ENCODE measurements around the gene DVL1. TPM values are rescaled to one million over a fixed set of nuclear protein-coding genes. Genes with fewer than 3 reads are reported as not detected.
A peak's percentile ranks its signal among the peaks of the same experiment; 100 is the strongest.
"Not testable (repeated sequence)": the region's sequence is repeated elsewhere in the genome, so short reads cannot be mapped to it uniquely, and the experiment has no call there.

DVL1 gene
- total RNA-seq, 6 donors from 2014 or later, result 71.8 to 205 (median 90.6) TPM

DNA sequence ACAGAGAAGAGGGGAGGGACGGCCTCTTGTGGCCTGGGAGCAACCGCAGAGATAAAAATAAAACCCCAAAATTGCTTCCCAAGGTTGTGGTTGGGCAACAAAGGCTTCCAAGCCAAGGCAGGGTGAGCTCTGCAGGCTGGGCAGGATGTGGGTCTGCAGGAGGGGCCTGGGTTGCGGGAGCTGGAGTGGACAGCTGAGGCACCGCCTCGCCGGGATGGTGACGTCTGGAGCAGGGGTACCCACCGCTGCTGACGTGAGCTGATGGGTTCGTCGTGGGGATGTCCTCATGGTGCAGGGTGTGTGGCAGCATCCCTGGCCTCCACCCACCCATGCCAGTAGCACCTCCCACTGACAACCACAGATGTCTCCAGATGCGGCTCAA lies 22.1 kb upstream of the DVL1 start:
- 59 to 68% methylated on average over 4 to 5 of the region's 12 CpGs for WGBS, 2 donors
- ATAC-seq (ENCODE audit: low FRiP score in 2 of 2) (no peak), DNase-seq (peak in 1 of 2 donors; percentile 57)
- Histone ChIP-seq H3K36me3 (peaks cover 0 to 15% (median 9%) of the 10 kb centered on the region in 4 donors), H3K9me3 (no peaks in the 10 kb centered on the region), H3K4me3 (no peak overlapping the region), H3K27me3 (no peaks in the 10 kb centered on the region), H3K27ac (peak overlapping the region in 2 of 4 donors; percentile 3 to 21), H3K4me1 (peaks cover 28 to 43% (median 35%) of the 10 kb centered on the region in 4 donors)
- TF ChIP-seq POLR2AphosphoS5 (IDR thresholded peaks at IDR 0.05) (no peak), POLR2A (IDR thresholded peaks at IDR 0.05) (no peak), EP300 (IDR thresholded peaks at IDR 0.05) (no peak)
- TF ChIP-seq, protein P1, sequence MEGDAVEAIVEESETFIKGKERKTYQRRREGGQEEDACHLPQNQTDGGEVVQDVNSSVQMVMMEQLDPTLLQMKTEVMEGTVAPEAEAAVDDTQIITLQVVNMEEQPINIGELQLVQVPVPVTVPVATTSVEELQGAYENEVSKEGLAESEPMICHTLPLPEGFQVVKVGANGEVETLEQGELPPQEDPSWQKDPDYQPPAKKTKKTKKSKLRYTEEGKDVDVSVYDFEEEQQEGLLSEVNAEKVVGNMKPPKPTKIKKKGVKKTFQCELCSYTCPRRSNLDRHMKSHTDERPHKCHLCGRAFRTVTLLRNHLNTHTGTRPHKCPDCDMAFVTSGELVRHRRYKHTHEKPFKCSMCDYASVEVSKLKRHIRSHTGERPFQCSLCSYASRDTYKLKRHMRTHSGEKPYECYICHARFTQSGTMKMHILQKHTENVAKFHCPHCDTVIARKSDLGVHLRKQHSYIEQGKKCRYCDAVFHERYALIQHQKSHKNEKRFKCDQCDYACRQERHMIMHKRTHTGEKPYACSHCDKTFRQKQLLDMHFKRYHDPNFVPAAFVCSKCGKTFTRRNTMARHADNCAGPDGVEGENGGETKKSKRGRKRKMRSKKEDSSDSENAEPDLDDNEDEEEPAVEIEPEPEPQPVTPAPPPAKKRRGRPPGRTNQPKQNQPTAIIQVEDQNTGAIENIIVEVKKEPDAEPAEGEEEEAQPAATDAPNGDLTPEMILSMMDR (IDR thresholded peaks at IDR 0.05), result no peak

DNA sequence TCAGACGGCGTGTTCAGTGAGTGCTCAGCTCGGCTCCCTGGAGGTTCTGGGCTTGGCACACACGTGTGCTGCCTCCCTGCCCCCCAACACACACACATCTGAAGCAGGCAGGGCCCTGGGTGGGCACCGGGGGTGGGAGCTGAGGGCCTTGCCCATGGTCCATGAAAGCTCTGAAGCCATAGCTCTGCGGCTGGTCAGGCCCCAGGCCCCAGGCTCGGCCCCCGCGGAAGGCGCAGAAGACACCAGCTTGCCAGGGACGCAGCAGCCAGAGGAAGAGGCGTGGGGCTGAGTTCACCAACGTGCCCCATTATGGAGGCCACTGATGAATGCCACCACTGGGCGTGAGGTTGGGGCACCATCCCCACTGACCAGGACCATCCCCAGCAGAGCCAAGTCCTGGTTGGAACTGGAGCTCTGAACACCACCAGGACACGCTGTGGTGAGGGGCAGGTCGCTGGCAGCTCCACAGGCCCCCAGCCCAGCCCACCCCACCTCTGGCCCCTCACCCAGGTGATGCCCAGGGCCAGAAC lies 21.6 kb upstream of the DVL1 start:
- H3K9me3 ChIP-seq, result no peaks in the 10 kb centered on the region
- peak in 1 of 2 donors; percentile 76 for DNase-seq
- peaks cover 0 to 15% (median 9%) of the 10 kb centered on the region in 4 donors for H3K36me3 ChIP-seq
- H3K4me3 ChIP-seq, result no peak overlapping the region
- peaks cover 25 to 38% (median 31%) of the 10 kb centered on the region in 4 donors for H3K4me1 ChIP-seq
- H3K27me3 ChIP-seq, result no peaks in the 10 kb centered on the region
- no peak overlapping the region for H3K27ac ChIP-seq
- ATAC-seq (ENCODE audit: low FRiP score in 2 of 2), result no peak
- no peak for TF ChIP-seq EP300 (IDR thresholded peaks at IDR 0.05)
- TF ChIP-seq, protein P1 (IDR thresholded peaks at IDR 0.05), result no peak
- TF ChIP-seq POLR2AphosphoS5 (IDR thresholded peaks at IDR 0.05), result no peak
- TF ChIP-seq POLR2A (IDR thresholded peaks at IDR 0.05), result no peak
- 75 to 80% methylated on average over 2 to 12 of the region's 16 CpGs for WGBS, 2 donors

DNA sequence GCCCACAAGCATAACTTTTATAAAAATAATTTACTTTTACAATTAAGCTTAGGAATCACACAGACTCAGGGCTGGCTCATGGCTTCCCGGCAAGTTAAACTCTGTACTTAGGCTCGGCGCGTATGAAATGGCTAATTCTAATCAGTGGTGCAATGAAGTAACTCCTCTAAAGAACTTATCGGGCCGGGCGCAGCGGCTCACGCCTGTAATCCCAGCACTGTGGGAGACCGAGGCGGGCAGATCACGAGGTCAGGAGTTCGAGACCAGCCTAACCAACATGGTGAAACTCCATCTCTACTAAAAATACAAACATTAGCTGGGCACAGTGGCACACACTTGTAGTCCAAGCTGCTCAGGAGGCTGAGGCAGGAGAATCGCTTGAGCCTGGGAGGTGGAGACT lies 20.9 kb upstream of the DVL1 start:
- H3K27ac ChIP-seq; ATAC-seq (ENCODE audit: low FRiP score in 2 of 2); H3K4me3 ChIP-seq; H3K9me3 ChIP-seq; H3K27me3 ChIP-seq: not testable (repeated sequence)
- 82 to 92% methylated on average over 14 of the region's 14 CpGs for WGBS, 2 donors
- H3K36me3 ChIP-seq, result peaks cover 0 to 15% (median 9%) of the 10 kb centered on the region in 4 donors
- peak in 1 of 2 donors; percentile 54 for DNase-seq
- H3K4me1 ChIP-seq, result peaks cover 24 to 35% (median 30%) of the 10 kb centered on the region in 4 donors

DNA sequence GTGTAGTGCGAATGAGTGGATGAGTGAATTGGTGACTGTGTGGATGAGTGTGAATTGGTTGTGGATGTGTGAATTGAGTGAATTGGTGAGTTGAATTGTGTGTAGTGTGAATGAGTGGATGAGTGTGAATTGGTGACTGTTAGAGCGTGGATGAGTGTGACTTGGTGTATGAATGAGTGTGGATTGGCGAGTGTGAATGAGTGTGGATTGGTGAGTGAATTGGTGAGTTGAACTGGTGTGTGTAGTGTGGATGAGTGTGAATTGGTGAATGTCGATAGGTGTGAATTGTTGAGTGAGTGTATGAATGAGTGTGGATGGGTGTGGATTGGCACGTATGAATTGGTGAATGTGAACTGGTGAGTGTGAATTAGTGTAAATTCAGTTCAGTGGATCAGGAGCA lies 18.1 kb upstream of the DVL1 start:
- DNase-seq (no peak), ATAC-seq (ENCODE audit: low FRiP score in 2 of 2) (no peak)
- no peaks in the 10 kb centered on the region for H3K27me3 ChIP-seq
- H3K36me3 ChIP-seq, result peaks cover 0 to under 1% (median 0%) of the 10 kb centered on the region in 4 donors
- H3K9me3 ChIP-seq, result no peaks in the 10 kb centered on the region
- peaks cover 8 to 13% (median 11%) of the 10 kb centered on the region in 4 donors for H3K4me1 ChIP-seq
- H3K4me3 ChIP-seq, result no peak overlapping the region
- no peak overlapping the region for H3K27ac ChIP-seq
- WGBS, 2 donors, result 89 to 96% methylated on average over 5 of the region's 5 CpGs
- TF ChIP-seq POLR2A (IDR thresholded peaks at IDR 0.05) (no peak), POLR2AphosphoS5 (IDR thresholded peaks at IDR 0.05) (no peak), EP300 (IDR thresholded peaks at IDR 0.05) (no peak)
- TF ChIP-seq, protein P1 (IDR thresholded peaks at IDR 0.05), result no peak

DNA sequence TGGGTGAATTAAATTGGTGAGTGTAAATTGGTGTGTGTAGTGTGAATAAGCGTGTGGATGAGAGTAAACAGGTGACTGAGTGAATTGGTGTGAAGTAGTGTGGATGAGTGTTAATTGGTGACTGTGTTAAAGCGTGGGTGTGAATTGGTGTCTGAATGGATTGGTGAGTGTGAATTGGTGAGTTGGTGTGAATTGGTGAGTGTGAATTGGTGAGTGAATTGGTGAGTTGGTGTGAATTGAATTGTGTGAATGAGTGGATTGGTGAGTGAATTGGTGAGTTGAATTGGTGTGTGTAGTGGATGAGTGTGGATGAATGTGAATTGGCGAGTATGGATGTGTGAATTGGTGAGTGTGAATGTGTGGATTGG lies 17.5 kb upstream of the DVL1 start:
- Histone ChIP-seq H3K9me3 (no peaks in the 10 kb centered on the region), H3K27me3 (no peaks in the 10 kb centered on the region), H3K4me3 (no peak overlapping the region), H3K27ac (no peak overlapping the region), H3K4me1 (peaks cover 2 to 6% (median 6%) of the 10 kb centered on the region in 4 donors), H3K36me3 (no peaks in the 10 kb centered on the region)
- no peak for DNase-seq
- no peak for TF ChIP-seq EP300 (IDR thresholded peaks at IDR 0.05)
- no peak for TF ChIP-seq POLR2AphosphoS5 (IDR thresholded peaks at IDR 0.05)
- no peak for TF ChIP-seq POLR2A (IDR thresholded peaks at IDR 0.05)
- TF ChIP-seq, protein P1 (IDR thresholded peaks at IDR 0.05), result no peak
- ATAC-seq (ENCODE audit: low FRiP score in 2 of 2), result no peak
- WGBS, 2 donors, result 83 to 95% methylated on average over 2 to 3 of the region's 3 CpGs

Data from upper lobe of left lung (tissue), 6 donors.